Lung (tissue), 12 donors: ENCODE data around the gene ING1. TPM values are rescaled to one million over a fixed set of nuclear protein-coding genes. Genes with fewer than 3 reads are reported as not detected.

Experiments used
- ATAC-seq: fragments of 200-7000 bp; cut with Tn5 transposase; one replicate; pipeline ENCODE4 v1.9.1; 2020; ENCODE audit warnings: moderate number of reproducible peaks; ENCODE audit not compliant: insufficient read depth, low FRiP score
- DNase-seq, 3 donors: peaks; one replicate each; pipeline ENCODE4 v3.0.0-alpha.2; 2013 to 2017
- H3K27ac ChIP-seq, 2 donors: one replicate each; pipeline ENCODE4 v1.5.1; 2013; ENCODE audit warnings: mild to moderate bottlenecking in 2 of 2, moderate library complexity in 2 of 2, control low read depth in 1 of 2, inconsistent platforms in 1 of 2, low read depth in 1 of 2, low read length in 1 of 2
- H3K27me3 ChIP-seq, 3 donors: one replicate each; pipeline ENCODE4 v1.5.1; 2013; ENCODE audit warnings: low read length in 2 of 3; ENCODE audit not compliant: control insufficient read depth in 3 of 3, insufficient read depth in 3 of 3
- H3K36me3 ChIP-seq, 4 donors: one replicate each; pipeline ENCODE4 v1.5.1; 2013; ENCODE audit warnings: low read length in 4 of 4, mild to moderate bottlenecking in 1 of 4, moderate library complexity in 1 of 4; ENCODE audit not compliant: control insufficient read depth in 4 of 4, insufficient read depth in 4 of 4
- H3K4me1 ChIP-seq, 5 donors: one replicate each; pipeline ENCODE4 v1.5.1; 2013; ENCODE audit warnings: low read length in 5 of 5, mild to moderate bottlenecking in 2 of 5, moderate library complexity in 1 of 5; ENCODE audit not compliant: control insufficient read depth in 5 of 5, insufficient read depth in 5 of 5
- H3K4me3 ChIP-seq: one replicate; pipeline ENCODE4 v1.5.1; 2013; ENCODE audit warnings: mild to moderate bottlenecking, control low read depth, moderate library complexity
- H3K9ac ChIP-seq, 2 donors: one replicate each; pipeline ENCODE4 v1.5.1; 2013; ENCODE audit warnings: low read length in 2 of 2, control low read depth in 1 of 2; ENCODE audit not compliant: insufficient read depth in 1 of 2
- H3K9me3 ChIP-seq, 4 donors: one replicate each; pipeline ENCODE4 v1.5.1; 2013; ENCODE audit warnings: low read length in 3 of 4, mild to moderate bottlenecking in 1 of 4, moderate library complexity in 1 of 4; ENCODE audit not compliant: control insufficient read depth in 4 of 4, insufficient read depth in 3 of 4
- WGBS, 2 donors: extraction: QIAGEN DNeasy Blood & Tissue Kit; methylation state at CpG; one replicate each; pipeline ENCODE4 v1.1.7; 2013; 5-methylcytosine and 5-hydroxymethylcytosine counted together
- polyA plus RNA-seq, 2 donors: library from polyadenylated mRNA; stranded (reverse); fragments of 200-250 nt; gene quantifications; one replicate each; pipeline ENCODE4 v1.2.1, GENCODE V29; 2013
- total RNA-seq, 2 donors: library from RNA; depleted of rRNA in 1 of 2; stranded (reverse); fragments of >200 nt in 1 of 2; gene quantifications; one replicate each; pipeline ENCODE4 v1.2.1, GENCODE V29; 2014 to 2021
- TF ChIP-seq, protein P1 (sequence below): IDR thresholded peaks from 2 replicates; pipeline ENCODE4 v1.5.1; 2012; ENCODE audit warnings: mild to moderate bottlenecking; ENCODE audit errors: control extremely low read depth, extremely low read depth
- donor health status: control.
- donor health status: control.
- donor health status: Bipolar disorder and iron deficiency.
- donor health status: healthy.
- donor health status: DM: yes; HTN: yes; CAD: no.

Gene ING1
- total and polyA plus RNA-seq, 4 donors = 8.8 to 20.6 (median 17.1) TPM

DNA sequence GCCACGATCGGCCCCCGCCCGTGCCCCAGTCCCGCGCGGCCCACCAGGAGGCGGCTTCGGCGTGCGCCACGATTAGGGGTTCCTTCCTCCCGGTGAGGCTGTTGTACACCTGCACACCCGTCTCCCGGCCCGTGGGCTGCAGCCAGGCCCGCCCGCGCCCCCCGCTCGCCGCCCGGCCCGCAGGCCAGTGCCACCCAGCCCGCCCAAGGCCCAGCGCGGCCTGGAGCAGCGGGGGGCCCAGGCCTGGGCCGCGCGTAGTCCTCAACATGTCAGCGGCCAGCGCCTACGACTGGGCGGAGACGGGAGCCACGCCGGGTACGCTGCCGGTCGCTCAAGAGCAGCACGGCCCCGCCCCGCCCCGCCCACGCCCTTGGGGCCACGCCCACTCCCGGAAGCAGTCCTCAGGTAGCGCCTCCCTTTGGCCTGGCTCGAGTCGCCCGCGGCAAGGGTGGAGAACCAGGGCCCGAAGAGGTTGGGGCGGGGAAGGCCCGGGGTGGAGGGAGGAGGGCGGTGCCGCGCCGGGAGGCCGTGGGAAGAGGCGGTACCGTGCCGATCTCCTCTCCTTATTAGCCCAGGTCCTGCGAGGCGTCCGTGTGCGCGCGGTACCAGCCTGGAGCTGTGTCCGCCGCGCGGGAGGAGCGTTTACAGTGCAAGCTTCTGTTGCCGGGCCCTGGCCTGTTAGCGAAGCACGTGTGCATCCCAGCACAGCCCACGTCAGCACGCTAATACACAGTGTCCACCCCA is 7.5 kb upstream of the ING1 start, which contains the start of gene CARS2:
Gene CARS2 (minus strand): TSS at position 291 of the 744 bp plus-strand sequence. CDS start 23 bp downstream, at position 268.
- Histone ChIP-seq H3K9me3 (no peaks in the 10 kb centered on the region), H3K4me3 (peak within 1 kb of the TSS; percentile 88), H3K36me3 (peaks cover 0 to 11% (median 2%) of the 10 kb centered on the region in 4 donors), H3K27ac (peak within 1 kb of the TSS; percentile 82 to 88), H3K9ac (peak within 1 kb of the TSS; percentile 21 to 82), H3K4me1 (peaks cover 7 to 24% (median 14%) of the 10 kb centered on the region in 5 donors), H3K27me3 (no peaks in the 10 kb centered on the region)
- TF ChIP-seq, protein P1, sequence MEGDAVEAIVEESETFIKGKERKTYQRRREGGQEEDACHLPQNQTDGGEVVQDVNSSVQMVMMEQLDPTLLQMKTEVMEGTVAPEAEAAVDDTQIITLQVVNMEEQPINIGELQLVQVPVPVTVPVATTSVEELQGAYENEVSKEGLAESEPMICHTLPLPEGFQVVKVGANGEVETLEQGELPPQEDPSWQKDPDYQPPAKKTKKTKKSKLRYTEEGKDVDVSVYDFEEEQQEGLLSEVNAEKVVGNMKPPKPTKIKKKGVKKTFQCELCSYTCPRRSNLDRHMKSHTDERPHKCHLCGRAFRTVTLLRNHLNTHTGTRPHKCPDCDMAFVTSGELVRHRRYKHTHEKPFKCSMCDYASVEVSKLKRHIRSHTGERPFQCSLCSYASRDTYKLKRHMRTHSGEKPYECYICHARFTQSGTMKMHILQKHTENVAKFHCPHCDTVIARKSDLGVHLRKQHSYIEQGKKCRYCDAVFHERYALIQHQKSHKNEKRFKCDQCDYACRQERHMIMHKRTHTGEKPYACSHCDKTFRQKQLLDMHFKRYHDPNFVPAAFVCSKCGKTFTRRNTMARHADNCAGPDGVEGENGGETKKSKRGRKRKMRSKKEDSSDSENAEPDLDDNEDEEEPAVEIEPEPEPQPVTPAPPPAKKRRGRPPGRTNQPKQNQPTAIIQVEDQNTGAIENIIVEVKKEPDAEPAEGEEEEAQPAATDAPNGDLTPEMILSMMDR = no peak
- ATAC-seq (peak; percentile 98), DNase-seq (peak; percentile 96 to 97 (median 96))
- WGBS, 2 donors = 0 to 1% methylated on average over 62 to 80 of the region's 80 CpGs

DNA sequence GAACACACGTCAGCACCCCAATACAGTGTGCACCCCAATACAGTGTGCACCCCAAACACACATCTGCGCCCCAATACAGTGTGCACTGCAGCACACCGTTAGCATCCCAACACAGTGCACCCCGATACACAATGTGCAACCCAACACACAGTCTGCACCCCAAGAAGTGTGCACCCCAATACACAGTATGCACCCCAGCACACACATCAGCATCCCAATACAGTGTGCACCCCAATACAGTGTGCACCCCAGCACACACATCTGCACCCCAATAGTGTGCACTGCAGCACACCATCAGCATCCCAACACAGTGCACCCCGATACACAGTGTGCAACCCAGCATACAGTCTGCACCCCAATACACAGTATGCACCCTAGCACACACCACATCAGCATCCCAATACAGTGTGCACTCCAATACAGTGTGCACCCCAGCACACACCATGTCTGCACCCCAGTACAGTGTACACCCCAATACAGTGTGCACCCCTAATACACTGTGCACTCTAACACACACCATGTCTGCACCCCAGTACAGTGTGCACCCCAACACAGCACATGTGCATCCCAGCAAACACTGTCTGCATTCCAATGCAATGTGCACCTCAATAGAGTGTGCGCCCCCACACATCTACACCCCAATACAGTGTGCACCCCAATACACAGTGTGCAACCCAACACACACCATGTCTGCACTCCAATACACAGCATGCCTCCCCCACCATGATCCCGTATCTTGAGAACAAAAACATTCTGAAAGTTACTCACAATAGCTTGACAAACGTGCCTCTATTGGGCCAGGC is 6.7 kb upstream of the ING1 start:
- Histone ChIP-seq H3K27me3 (no peaks in the 10 kb centered on the region), H3K4me3 (peak overlapping the region; percentile 40), H3K4me1 (peaks cover 12 to 31% (median 15%) of the 10 kb centered on the region in 5 donors), H3K9me3 (no peaks in the 10 kb centered on the region), H3K27ac (peak overlapping the region; percentile 53 to 88), H3K9ac (no peak overlapping the region), H3K36me3 (peaks cover 0 to 7% (median 2%) of the 10 kb centered on the region in 4 donors)
- ATAC-seq = no peak
- 64 to 70% methylated on average over 8 of the region's 8 CpGs for WGBS, 2 donors
- TF ChIP-seq, protein P1 = no peak
- no peak for DNase-seq

DNA sequence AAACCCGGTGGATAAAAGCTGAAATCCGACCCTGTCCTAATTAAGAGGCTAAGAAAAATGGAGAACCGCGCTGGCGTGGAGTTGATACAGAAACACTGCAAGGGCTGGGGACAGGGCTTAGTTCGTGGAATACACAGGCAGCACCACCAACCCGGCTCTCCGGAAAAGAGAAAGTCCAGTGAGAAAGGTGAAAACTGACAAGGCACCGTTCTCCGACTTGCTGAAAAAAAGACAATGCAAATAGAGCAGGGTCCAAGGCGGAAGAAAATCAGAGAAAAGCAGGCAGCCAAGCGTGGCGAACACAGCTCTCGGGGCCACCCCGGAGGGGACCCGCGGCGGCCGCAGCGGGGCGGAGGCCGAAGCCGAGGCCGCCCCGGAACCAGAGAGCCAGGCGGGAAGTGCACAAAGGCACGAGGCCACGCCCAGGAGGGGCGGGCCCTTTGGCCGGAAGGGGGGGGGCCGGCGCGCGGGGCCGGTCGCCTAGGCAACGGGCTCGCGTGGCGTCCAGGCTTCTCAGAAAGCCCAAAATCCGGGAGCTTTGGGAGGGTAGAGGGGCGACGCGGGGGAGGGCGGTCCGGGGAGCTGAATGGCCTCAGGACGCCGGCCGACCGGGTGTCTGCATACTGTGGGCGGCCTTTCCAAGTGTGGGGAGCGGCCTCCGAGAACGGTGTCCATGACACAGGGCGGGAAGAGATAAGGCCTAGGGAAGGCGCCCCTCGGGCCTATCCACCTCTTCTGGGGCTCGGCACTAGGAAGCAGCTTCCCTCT is 1.2 kb upstream of the ING1 start:
- peaks cover 0 to 14% (median 7%) of the 10 kb centered on the region in 5 donors for H3K4me1 ChIP-seq
- peak overlapping the region; percentile 94 to 96 for H3K9ac ChIP-seq
- H3K27ac ChIP-seq = peak overlapping the region; percentile 96 to 97
- peak overlapping the region; percentile 84 for H3K4me3 ChIP-seq
- no peaks in the 10 kb centered on the region for H3K27me3 ChIP-seq
- peak; percentile 95 for DNase-seq
- WGBS, 2 donors = 0% methylated on average over 51 to 58 of the region's 58 CpGs
- no peaks in the 10 kb centered on the region for H3K9me3 ChIP-seq
- TF ChIP-seq, protein P1 = no peak
- H3K36me3 ChIP-seq = peaks cover 0 to 2% (median 0%) of the 10 kb centered on the region in 4 donors
- ATAC-seq = peak; percentile 61
